Upper lobe of left lung (tissue), 4 donors: ENCODE results near the gene FEZ2.

Experiments used
- CTCF ChIP-seq, 6 experiments: fragments of 450-650 bp in 4 of 6; fragments of 200-600 bp in 2 of 6; sonication (generic) in 2 of 6; IDR thresholded peaks; one replicate each; pipeline ENCODE4 v1.5.1; 2016 to 2019; ENCODE audit warnings: antibody characterized with exemption in 6 of 6
- POLR2AphosphoS5 ChIP-seq, 2 donors: sonication (generic); formaldehyde crosslinking; IDR thresholded peaks; one replicate each; pipeline ENCODE4 v1.5.1; 2017; ENCODE audit warnings: antibody characterized with exemption in 2 of 2

- TF ChIP-seq POLR2AphosphoS5 (IDR thresholded peaks at IDR 0.05) (no peak), CTCF (IDR thresholded peaks at IDR 0.05) (no peak)
Observed at GRCh38 chr2:36528274-36528673, 69.7 kb downstream of the FEZ2 start.
